GM23248 (cell line): ENCODE results near the gene TM2D1. TPM values are rescaled to one million over a fixed set of nuclear protein-coding genes. Genes with fewer than 3 reads are reported as not detected.
"Not testable (repeated sequence)": the region's sequence is repeated elsewhere in the genome, so short reads cannot be mapped to it uniquely, and the experiment has no call there.

ENCODE experiments used
- DNase-seq: peaks from one replicate; pipeline ENCODE4 v3.0.0-alpha.2; 2015
- H2AFZ ChIP-seq: fragments of 200-600 bp; sonication (generic); 2 replicates; pipeline ENCODE4 v1.6.1; 2016; ENCODE audit warnings: antibody characterized with exemption
- H3F3A ChIP-seq: fragments of 200-600 bp; sonication (generic); 2 replicates; pipeline ENCODE4 v1.6.1; 2016; ENCODE audit warnings: mild to moderate bottlenecking, antibody characterized with exemption, mixed run types; ENCODE audit not compliant: insufficient read depth
- H3K27ac ChIP-seq: fragments of 200-600 bp; sonication (generic); 2 replicates; pipeline ENCODE4 v1.5.1; 2016; ENCODE audit warnings: mild to moderate bottlenecking
- H3K27me3 ChIP-seq: fragments of 200-600 bp; sonication (generic); replicated peaks from 2 replicates; pipeline ENCODE4 v1.6.1; 2016; ENCODE audit warnings: mild to moderate bottlenecking; ENCODE audit not compliant: insufficient read depth
- H3K36me3 ChIP-seq: fragments of 200-600 bp; sonication (generic); 2 replicates; pipeline ENCODE4 v1.6.1; 2016; ENCODE audit warnings: low read depth, mild to moderate bottlenecking
- H3K4me1 ChIP-seq: fragments of 200-600 bp; sonication (generic); 2 replicates; pipeline ENCODE4 v1.6.1; 2016; ENCODE audit warnings: mild to moderate bottlenecking; ENCODE audit not compliant: insufficient read depth
- H3K4me2 ChIP-seq: fragments of 200-600 bp; sonication (generic); one replicate; pipeline ENCODE4 v1.6.1; 2016; ENCODE audit warnings: mild to moderate bottlenecking; ENCODE audit not compliant: unreplicated experiment
- H3K4me3 ChIP-seq: fragments of 200-600 bp; sonication (generic); 2 replicates; pipeline ENCODE4 v1.5.1; 2016; ENCODE audit warnings: mild to moderate bottlenecking
- H3K79me2 ChIP-seq: fragments of 200-600 bp; sonication (generic); 2 replicates; pipeline ENCODE4 v1.6.1; 2016; ENCODE audit warnings: mild to moderate bottlenecking; ENCODE audit not compliant: insufficient read depth
- H3K9ac ChIP-seq: fragments of 200-600 bp; sonication (generic); 2 replicates; pipeline ENCODE4 v1.6.1; 2016; ENCODE audit warnings: mild to moderate bottlenecking
- H3K9me2 ChIP-seq: fragments of 200-600 bp; sonication (generic); 2 replicates; pipeline ENCODE4 v1.6.1; 2016; ENCODE audit warnings: mixed run types, mild to moderate bottlenecking, moderate library complexity; ENCODE audit not compliant: insufficient read depth
- H3K9me3 ChIP-seq: fragments of 200-600 bp; sonication (generic); one replicate; pipeline ENCODE4 v1.6.1; 2017; ENCODE audit warnings: low read depth
- H4K20me1 ChIP-seq: fragments of 200-600 bp; sonication (generic); 2 replicates; pipeline ENCODE4 v1.6.0; 2016; ENCODE audit not compliant: insufficient read depth
- EZH2 ChIP-seq: fragments of 200-600 bp; sonication (generic); IDR thresholded peaks from 2 replicates; pipeline ENCODE4 v1.6.1; 2018; ENCODE audit warnings: antibody characterized with exemption, mild to moderate bottlenecking; ENCODE audit not compliant: insufficient read depth, poor library complexity, severe bottlenecking
- EZH2phosphoT487 ChIP-seq: fragments of 200-600 bp; sonication (generic); IDR thresholded peaks from 2 replicates; pipeline ENCODE4 v1.6.1; 2018; ENCODE audit warnings: antibody characterized with exemption, moderate library complexity, mild to moderate bottlenecking, low read depth; ENCODE audit not compliant: insufficient read depth
- WGBS, 2 experiments: methylation state at CpG; one replicate each; pipeline ENCODE4 v1.1.6; 2015 to 2017; ENCODE audit warnings: low lambda C conversion rate in 2 of 2, low coverage in 1 of 2; ENCODE audit errors: missing lambda C conversion rate in 2 of 2; 5-methylcytosine and 5-hydroxymethylcytosine counted together
- in situ Hi-C: fragments of 300-500 bp; cut with MboI; formaldehyde crosslinking; loops from 2 replicates; pipeline ENCODE4 v1.15.0; 2020
- polyA plus RNA-seq: library from polyadenylated mRNA; unstranded; fragments of >200 nt; fragmentation: Nextera tagmentation; extraction: Ambion mirVana; gene quantifications from 2 replicates; pipeline ENCODE4 v1.2.1, GENCODE V29; 2016
- total RNA-seq: library from RNA; depleted of rRNA; stranded (reverse); fragments of >200 nt; shearing (Covaris generic); gene quantifications from 2 replicates; pipeline ENCODE4 v1.2.3, GENCODE V29; 2014

TM2D1 gene
- total and polyA plus RNA-seq, 2 experiments from 2014 or later: 81.0 to 91.8 TPM

DNA sequence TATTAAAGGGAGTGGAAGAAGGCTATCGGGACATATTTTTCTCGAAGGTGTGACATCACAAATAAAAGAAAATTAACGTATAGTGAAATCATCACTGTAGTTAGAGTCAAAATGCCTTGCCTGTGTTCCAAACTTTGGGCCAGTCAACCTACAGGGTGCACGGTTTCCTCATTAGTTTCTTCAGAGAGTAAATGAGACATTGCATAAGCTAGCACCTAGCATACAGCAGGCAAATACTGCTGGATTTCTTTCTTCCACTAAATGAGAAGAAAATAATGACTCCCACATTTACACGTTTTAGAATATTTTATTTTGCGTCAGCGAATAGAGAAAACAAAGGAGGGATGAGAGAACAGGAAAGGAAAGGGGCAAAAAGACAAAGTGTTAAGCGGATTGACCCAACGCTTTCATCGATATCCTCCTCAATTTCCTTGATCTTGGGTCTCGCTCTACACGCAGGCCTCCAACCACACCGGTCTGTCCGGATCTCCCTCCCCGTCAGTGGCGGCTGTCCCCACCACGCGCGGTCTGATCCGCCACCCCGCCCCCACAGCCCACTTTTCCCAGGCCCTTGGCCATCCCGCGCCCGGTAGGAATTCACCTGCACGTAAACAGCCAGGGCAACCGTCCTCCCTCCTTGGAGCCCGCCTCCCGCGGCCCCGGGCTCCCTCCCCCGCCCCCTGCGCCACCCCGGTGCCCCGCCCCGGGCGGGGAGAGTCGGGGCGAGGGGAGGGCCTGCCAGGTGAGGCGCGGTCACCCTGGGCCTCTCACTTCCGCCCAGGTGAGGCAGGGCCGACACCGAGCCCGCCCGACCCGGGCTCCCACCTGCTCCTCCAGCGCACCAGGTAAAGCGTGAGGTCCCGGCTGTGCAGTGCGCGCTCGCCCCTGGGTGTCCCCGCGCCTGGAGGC, 17.0 kb upstream of the TM2D1 start, which contains the start of gene PATJ:
TSS of gene PATJ (plus strand) at position 770 of the 909 bp plus-strand sequence. CDS start 20,413 bp downstream, outside the sequence.
- H2AFZ ChIP-seq: peak within 1 kb of the TSS; percentile 93
- no peaks in the 10 kb centered on the region for H3K9me2 ChIP-seq
- peaks cover 12% of the 10 kb centered on the region; the same call in 1 of the 2 replicates for H3F3A ChIP-seq
- no peaks in the 10 kb centered on the region for H3K27me3 ChIP-seq
- H3K4me1 ChIP-seq: peaks cover 7% of the 10 kb centered on the region
- peak within 1 kb of the TSS; percentile 95 for H3K9ac ChIP-seq
- DNase-seq: peak; percentile 49
- H3K79me2 ChIP-seq: no peaks in the 10 kb centered on the region
- TF ChIP-seq EZH2: no peak
- TF ChIP-seq EZH2phosphoT487: no peak
- in situ Hi-C loops: no loop called here
- peak within 1 kb of the TSS; percentile 67 for H3K27ac ChIP-seq
- no peaks in the 10 kb centered on the region for H4K20me1 ChIP-seq
- peak within 1 kb of the TSS; percentile 77 for H3K4me2 ChIP-seq
- peak within 1 kb of the TSS; percentile 86 for H3K4me3 ChIP-seq
- H3K9me3 ChIP-seq: no peaks in the 10 kb centered on the region
- 7 to 22% methylated on average over 15 to 52 of the region's 54 CpGs for WGBS, 2 experiments
- no peaks in the 10 kb centered on the region for H3K36me3 ChIP-seq

DNA sequence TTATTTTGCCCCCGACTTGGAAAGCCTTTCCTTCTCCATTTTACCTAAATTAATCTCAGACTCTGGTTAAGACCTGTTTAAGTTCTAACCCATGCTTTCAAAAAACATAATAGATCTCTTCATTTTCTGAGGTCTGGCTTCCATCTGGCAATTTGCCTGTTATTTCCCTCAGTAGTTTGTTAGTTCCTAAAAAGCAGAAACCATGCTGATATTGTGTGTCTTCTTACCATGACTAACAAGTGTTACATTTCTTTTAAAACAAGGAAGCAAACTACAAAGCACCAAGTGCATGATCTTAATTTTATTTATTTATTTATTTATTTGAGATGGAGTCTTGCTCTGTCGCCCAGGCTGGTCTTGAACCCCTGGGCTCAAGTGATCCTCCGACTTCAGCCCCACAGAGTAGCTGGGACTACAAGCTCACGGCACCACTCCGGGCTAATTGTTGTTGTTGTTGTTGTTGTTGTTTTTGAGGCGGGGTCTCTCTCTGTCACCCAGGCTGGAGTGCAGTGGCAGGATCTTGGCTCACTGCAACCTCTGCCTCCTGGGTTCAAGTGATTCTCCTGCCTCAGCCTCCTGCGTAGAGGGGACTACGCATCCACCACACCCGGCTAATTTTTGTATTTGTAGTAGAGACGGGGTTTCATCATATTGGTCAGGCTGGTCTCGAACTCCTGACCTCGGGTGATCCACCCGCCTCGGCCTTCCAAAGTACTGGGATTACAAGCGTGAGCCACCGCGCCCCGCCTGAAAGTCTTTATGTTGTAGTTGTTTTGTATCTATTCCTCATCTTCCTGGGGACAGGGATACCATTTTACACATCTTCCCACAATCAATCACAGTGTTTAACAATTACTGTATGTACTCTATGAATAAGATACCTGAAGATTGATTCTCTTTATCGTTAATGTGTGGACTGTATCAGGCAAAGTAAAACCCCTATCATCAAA, 16.1 kb upstream of the TM2D1 start:
- Histone ChIP-seq H3K4me1 (no peaks in the 10 kb centered on the region), H3K36me3 (no peaks in the 10 kb centered on the region), H3K27me3 (no peaks in the 10 kb centered on the region), H3K27ac (no peak overlapping the region), H2AFZ (peak overlapping the region; percentile 76), H3F3A (peaks cover 12% of the 10 kb centered on the region; the same call in 1 of the 2 replicates), H3K4me2 (peak overlapping the region; percentile 77), H3K79me2 (no peaks in the 10 kb centered on the region), H3K9me2 (no peaks in the 10 kb centered on the region), H3K9me3 (no peaks in the 10 kb centered on the region), H3K4me3 (peak overlapping the region; percentile 86), H4K20me1 (no peaks in the 10 kb centered on the region), H3K9ac (no peak overlapping the region)
- TF ChIP-seq EZH2phosphoT487: no peak
- no peak for TF ChIP-seq EZH2
- in situ Hi-C loops: no loop called here
- WGBS, 2 experiments: 97 to 99% methylated on average over 19 of the region's 19 CpGs
- DNase-seq: no peak

- no peaks in the 10 kb centered on the region for H3K36me3 ChIP-seq
- H3K4me2 ChIP-seq: no peak overlapping the region
- H4K20me1 ChIP-seq: no peaks in the 10 kb centered on the region
- WGBS, 2 experiments: 58 to 63% methylated on average over 3 of the region's 3 CpGs
- no peak overlapping the region for H3K27ac ChIP-seq
- H3K4me1 ChIP-seq: no peaks in the 10 kb centered on the region
- no peak for DNase-seq
- H3K9me3 ChIP-seq: no peaks in the 10 kb centered on the region
- H3K79me2 ChIP-seq: no peaks in the 10 kb centered on the region
- H3F3A ChIP-seq: no peaks in the 10 kb centered on the region
- H3K9me2 ChIP-seq: no peaks in the 10 kb centered on the region
- no peak overlapping the region for H3K4me3 ChIP-seq
- H3K9ac ChIP-seq: no peak overlapping the region
- H3K27me3 ChIP-seq: no peaks in the 10 kb centered on the region
- no peak overlapping the region for H2AFZ ChIP-seq
- in situ Hi-C loops: no loop called here
- TF ChIP-seq EZH2phosphoT487 (no peak), EZH2 (no peak)
Observed at GRCh38 chr1:61732726-61733125, 7.8 kb upstream of the TM2D1 start.

DNA sequence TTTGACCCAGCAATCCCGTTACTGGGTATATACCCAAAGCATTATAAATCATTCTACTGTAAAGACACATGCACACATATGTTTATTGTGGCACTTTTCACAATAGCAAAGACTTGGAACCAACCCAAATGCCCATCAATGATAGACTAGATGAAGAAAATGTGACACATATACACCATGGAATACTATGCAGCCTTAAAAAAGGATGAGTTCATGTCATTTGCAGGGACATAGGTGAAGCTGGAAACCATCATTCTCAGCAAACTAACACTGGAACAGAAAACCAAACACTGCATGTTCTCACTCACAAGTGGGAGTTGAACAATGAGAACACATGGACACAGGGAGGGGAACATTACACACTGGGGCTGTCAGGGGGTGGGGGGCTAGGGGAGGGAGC, 5.7 kb upstream of the TM2D1 start:
- H3F3A ChIP-seq, H3K4me3 ChIP-seq, H3K4me2 ChIP-seq, H3K27ac ChIP-seq, in situ Hi-C loops, H3K9me2 ChIP-seq, H3K27me3 ChIP-seq, H3K4me1 ChIP-seq, H3K9ac ChIP-seq, H3K9me3 ChIP-seq, H3K79me2 ChIP-seq, DNase-seq, H2AFZ ChIP-seq, H3K36me3 ChIP-seq, H4K20me1 ChIP-seq: not testable (repeated sequence)
- 0% methylated on average over 1 of the region's 1 CpG for WGBS, 2 experiments
